Small intestine (tissue), 7 donors: ENCODE data around the gene GFI1. TPM values are rescaled to one million over a fixed set of nuclear protein-coding genes. Genes with fewer than 3 reads are reported as not detected.

ENCODE experiments used
- DNase-seq, 2 donors: peaks; one replicate each; pipeline versions ENCODE4 v3.0.0 to v3.0.0-alpha.2; 2013
- FAIRE-seq: peaks from 2 replicates; lab custom pipeline; 2012; peaks lifted over from hg19 to GRCh38; lab: Jason Lieb, UNC
- H3K27ac ChIP-seq, 3 donors: one replicate each; pipeline ENCODE4 v1.5.1; 2013; ENCODE audit warnings: low read length in 2 of 3, mild to moderate bottlenecking in 2 of 3, control low read depth in 1 of 3, inconsistent platforms in 1 of 3, low read depth in 1 of 3, moderate library complexity in 1 of 3
- H3K27me3 ChIP-seq, 3 donors: one replicate each; pipeline ENCODE4 v1.6.1; 2013; ENCODE audit warnings: low read length in 3 of 3, inconsistent platforms in 1 of 3; ENCODE audit not compliant: control insufficient read depth in 3 of 3, insufficient read depth in 3 of 3
- H3K36me3 ChIP-seq, 3 donors: one replicate each; pipeline ENCODE4 v1.6.1; 2013; ENCODE audit warnings: low read length in 3 of 3, inconsistent platforms in 1 of 3, low read depth in 1 of 3, mild to moderate bottlenecking in 1 of 3, moderate library complexity in 1 of 3; ENCODE audit not compliant: control insufficient read depth in 3 of 3, insufficient read depth in 2 of 3
- H3K4me1 ChIP-seq, 3 donors: one replicate each; pipeline ENCODE4 v1.6.1; 2013; ENCODE audit warnings: low read length in 2 of 3, inconsistent platforms in 1 of 3, low read depth in 1 of 3, mild to moderate bottlenecking in 1 of 3, moderate library complexity in 1 of 3; ENCODE audit not compliant: control insufficient read depth in 3 of 3, insufficient read depth in 2 of 3
- H3K4me3 ChIP-seq, 3 donors: one replicate each; pipeline ENCODE4 v1.5.1; 2013; ENCODE audit warnings: low read length in 3 of 3, control low read depth in 1 of 3, inconsistent platforms in 1 of 3, low read depth in 1 of 3, mild to moderate bottlenecking in 1 of 3, moderate library complexity in 1 of 3
- H3K9me3 ChIP-seq, 2 donors: one replicate each; pipeline ENCODE4 v1.6.1; 2013; ENCODE audit warnings: low read depth in 1 of 2, low read length in 1 of 2; ENCODE audit not compliant: control insufficient read depth in 2 of 2, insufficient read depth in 1 of 2
- WGBS, 3 donors: extraction: QIAGEN DNeasy Blood & Tissue Kit; methylation state at CpG; one replicate each; pipeline ENCODE4 v1.1.7; 2013; 5-methylcytosine and 5-hydroxymethylcytosine counted together
- polyA plus RNA-seq, 4 donors: library from polyadenylated mRNA; stranded (reverse) in 3 of 4; unstranded in 1 of 4; fragments of 200-250 nt in 3 of 4; fragments of 120-200 nt in 1 of 4; gene quantifications; one replicate each; pipeline versions ENCODE4 v1.2.1 to v1.2.3, GENCODE V29; 2013
- donor health status: healthy with polysubstance abuse.
- donor health status: control.
- donor health status: control.
- donor health status: Bipolar disorder and iron deficiency.
- donor health status: healthy.

GFI1 gene
- polyA plus RNA-seq, 4 donors: 2.5 to 6.5 (median 2.8) TPM

GRCh38 chr1:92480200-92480812, 6.4 kb downstream of the GFI1 start:
- Histone ChIP-seq H3K27me3 (peaks cover 8 to 85% (median 23%) of the 10 kb centered on the region in 3 donors), H3K4me3 (peak overlapping the region in 1 of 3 donors; percentile 9)

GRCh38 chr1:92479587-92479986, 7.1 kb downstream of the GFI1 start:
- WGBS, 3 donors: 85 to 91% (median 88%) methylated on average over 9 of the region's 9 CpGs

More at GRCh38 chr1:92480200-92480812, 6.4 kb downstream of the GFI1 start:
- Histone ChIP-seq H3K27ac (no peak overlapping the region), H3K36me3 (peaks cover 0 to 2% (median 0%) of the 10 kb centered on the region in 3 donors), H3K9me3 (peaks cover 0 to 7% of the 10 kb centered on the region in 2 donors), H3K4me1 (peaks cover 0 to 43% (median 6%) of the 10 kb centered on the region in 3 donors)
- WGBS, 3 donors: 21 to 41% (median 34%) methylated on average over 45 to 59 of the region's 59 CpGs
- FAIRE-seq (no peak), DNase-seq (peak in 1 of 2 donors; percentile 59)

GRCh38 chr1:92478393-92478792, 8.3 kb downstream of the GFI1 start:
- Histone ChIP-seq H3K27ac (no peak overlapping the region), H3K4me1 (peaks cover 0 to 25% (median 0%) of the 10 kb centered on the region in 3 donors), H3K27me3 (peaks cover 8 to 73% (median 12%) of the 10 kb centered on the region in 3 donors), H3K4me3 (no peak overlapping the region), H3K36me3 (peaks cover 0 to 2% (median 0%) of the 10 kb centered on the region in 3 donors), H3K9me3 (peaks cover 0 to 7% of the 10 kb centered on the region in 2 donors)
- no peak for FAIRE-seq
- DNase-seq: no peak
- 52 to 82% (median 76%) methylated on average over 2 to 3 of the region's 3 CpGs for whole genome bisulfite sequencing, 3 donors

More at GRCh38 chr1:92479587-92479986, 7.1 kb downstream of the GFI1 start:
- Histone ChIP-seq H3K9me3 (peaks cover 0 to 7% of the 10 kb centered on the region in 2 donors), H3K27ac (no peak overlapping the region), H3K4me3 (no peak overlapping the region), H3K27me3 (peaks cover 8 to 77% (median 18%) of the 10 kb centered on the region in 3 donors), H3K4me1 (peaks cover 0 to 36% (median 4%) of the 10 kb centered on the region in 3 donors), H3K36me3 (peaks cover 0 to 2% (median 0%) of the 10 kb centered on the region in 3 donors)
- no peak for DNase-seq
- FAIRE-seq: no peak

GRCh38 chr1:92476071-92476631, 10.6 kb downstream of the GFI1 start:
- WGBS, 3 donors: 25 to 38% (median 28%) methylated on average over 12 of the region's 12 CpGs
- Histone ChIP-seq H3K4me1 (peaks cover 0 to 4% (median 0%) of the 10 kb centered on the region in 3 donors), H3K9me3 (peaks cover 0 to 7% of the 10 kb centered on the region in 2 donors), H3K27me3 (peaks cover 8 to 51% (median 9%) of the 10 kb centered on the region in 3 donors), H3K4me3 (no peak overlapping the region), H3K36me3 (peaks cover 0 to 2% (median 0%) of the 10 kb centered on the region in 3 donors), H3K27ac (peak overlapping the region in 1 of 3 donors; percentile 47)
- DNase-seq (peak; percentile 24 to 31), FAIRE-seq (no peak)

- 77 to 80% (median 78%) methylated on average over 3 of the region's 3 CpGs for WGBS, 3 donors
- no peak for DNase-seq
- no peak overlapping the region for H3K4me3 ChIP-seq
- no peak for FAIRE-seq
- H3K27me3 ChIP-seq: peaks cover 2 to 40% (median 3%) of the 10 kb centered on the region in 3 donors
- H3K36me3 ChIP-seq: peaks cover 0 to 2% (median 0%) of the 10 kb centered on the region in 3 donors
- peaks cover 0 to 3% of the 10 kb centered on the region in 2 donors for H3K9me3 ChIP-seq
- H3K27ac ChIP-seq: no peak overlapping the region
- no peaks in the 10 kb centered on the region for H3K4me1 ChIP-seq
Observed at GRCh38 chr1:92475029-92475428, 11.7 kb downstream of the GFI1 start.

GRCh38 chr1:92473781-92474495, 12.8 kb downstream of the GFI1 start:
- DNase-seq (no peak), FAIRE-seq (no peak)
- H3K9me3 ChIP-seq: no peaks in the 10 kb centered on the region
- peaks cover 0 to 2% (median 0%) of the 10 kb centered on the region in 3 donors for H3K36me3 ChIP-seq
- H3K4me3 ChIP-seq: no peak overlapping the region
- no peaks in the 10 kb centered on the region for H3K4me1 ChIP-seq
- 68 to 83% (median 73%) methylated on average over 5 of the region's 5 CpGs for WGBS, 3 donors
- no peak overlapping the region for H3K27ac ChIP-seq
- H3K27me3 ChIP-seq: peaks cover 0 to 29% (median 3%) of the 10 kb centered on the region in 3 donors

- Histone ChIP-seq H3K27ac (no peak overlapping the region), H3K27me3 (peaks cover 0 to 8% (median 2%) of the 10 kb centered on the region in 3 donors), H3K4me3 (no peak overlapping the region), H3K4me1 (no peaks in the 10 kb centered on the region), H3K9me3 (no peaks in the 10 kb centered on the region), H3K36me3 (no peaks in the 10 kb centered on the region)
- FAIRE-seq (no peak), DNase-seq (no peak)
- 93 to 100% (median 98%) methylated on average over 1 of the region's 1 CpG for WGBS, 3 donors
Observed at GRCh38 chr1:92470216-92470615, 16.5 kb downstream of the GFI1 start.

GRCh38 chr1:92466683-92467352, 19.9 kb downstream of the GFI1 start:
- Histone ChIP-seq H3K4me1 (no peaks in the 10 kb centered on the region), H3K27ac (no peak overlapping the region), H3K9me3 (no peaks in the 10 kb centered on the region), H3K36me3 (no peaks in the 10 kb centered on the region), H3K27me3 (peaks cover 0 to 2% (median 0%) of the 10 kb centered on the region in 3 donors), H3K4me3 (no peak overlapping the region)
- WGBS, 3 donors: 73 to 90% (median 86%) methylated on average over 1 of the region's 1 CpG
- no peak for FAIRE-seq
- DNase-seq: no peak
